ENCODE data around the gene SNRK. TPM values are rescaled to one million over a fixed set of nuclear protein-coding genes. Genes with fewer than 3 reads are reported as not detected.

The SNRK gene
- total and polyA plus RNA-seq, 2 of the 13 experiments (the other 11 are each of a cell fraction or from before 2014, with no cell fraction given) = 11.4 to 16.1 TPM

DNA sequence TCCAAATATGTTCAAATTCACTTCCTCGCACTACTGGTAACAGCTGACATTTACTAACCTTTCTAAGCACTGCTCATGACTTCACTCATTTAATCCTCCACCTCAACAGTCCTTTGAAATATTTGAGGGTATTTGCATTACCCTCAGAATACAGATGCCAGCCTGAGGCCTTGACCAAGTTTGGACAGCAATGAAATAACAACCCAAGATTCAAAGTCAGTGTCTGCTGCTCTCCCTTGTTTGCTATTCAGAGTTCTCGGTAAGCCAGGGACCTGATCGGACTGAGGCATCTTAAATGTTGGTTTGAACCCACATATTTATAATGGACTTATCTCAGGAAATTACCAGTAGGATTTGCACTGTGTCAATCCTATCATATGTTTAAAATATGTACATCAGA, 19.9 kb upstream of the SNRK start (continued):
- no peak for TF ChIP-seq NFKBIZ (CRISPR knock-in tag; IDR thresholded peaks at IDR 0.05)
- TF ChIP-seq FOXJ3 (CRISPR knock-in tag; IDR thresholded peaks at IDR 0.05; ENCODE audit: borderline replicate concordance) = no peak

DNA sequence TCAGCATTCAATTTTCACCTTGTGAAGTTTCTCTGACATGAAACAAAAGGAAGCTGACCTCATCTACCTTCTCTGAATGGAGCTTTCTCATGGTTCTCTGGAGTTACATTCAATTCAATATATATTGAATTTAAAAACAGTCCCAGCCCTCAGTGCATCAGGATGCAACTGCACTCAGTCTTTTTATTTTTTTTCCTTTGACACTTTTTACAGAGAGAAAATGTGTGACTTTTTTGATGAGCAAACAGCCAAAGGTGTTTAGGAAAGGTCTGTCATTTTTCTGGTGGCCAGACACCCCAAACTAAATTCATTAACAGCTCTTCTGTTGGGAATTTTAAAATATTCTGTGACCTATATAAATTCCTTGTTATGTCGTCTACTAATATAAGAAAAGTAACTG, 19.3 kb upstream of the SNRK start:
- 0% methylated on average over 1 of the region's 1 CpG for WGBS (ENCODE audit: low lambda C conversion rate)
- no peaks in the 10 kb centered on the region for H4K20me1 ChIP-seq (ENCODE audit: insufficient read depth, low read length)
- ATAC-seq (no peak), DNase-seq (ENCODE audit: low spot score) (no peak), FAIRE-seq (no peak)
- no peak overlapping the region for H3K9ac ChIP-seq (ENCODE audit: insufficient read depth, low read depth, low read length)
- H3K27ac ChIP-seq (ENCODE audit: extremely low read length, insufficient read depth, low read length) = no peak overlapping the region
- no peak for TF ChIP-seq ZNF878 (CRISPR knock-in tag; IDR thresholded peaks at IDR 0.05)
- no peak for TF ChIP-seq SPEN (CRISPR knock-in tag; IDR thresholded peaks at IDR 0.05; ENCODE audit: low read depth)
- TF ChIP-seq MBNL3 (CRISPR knock-in tag; conservative IDR thresholded peaks at IDR 0.05) = no peak
- TF ChIP-seq, protein P1, sequence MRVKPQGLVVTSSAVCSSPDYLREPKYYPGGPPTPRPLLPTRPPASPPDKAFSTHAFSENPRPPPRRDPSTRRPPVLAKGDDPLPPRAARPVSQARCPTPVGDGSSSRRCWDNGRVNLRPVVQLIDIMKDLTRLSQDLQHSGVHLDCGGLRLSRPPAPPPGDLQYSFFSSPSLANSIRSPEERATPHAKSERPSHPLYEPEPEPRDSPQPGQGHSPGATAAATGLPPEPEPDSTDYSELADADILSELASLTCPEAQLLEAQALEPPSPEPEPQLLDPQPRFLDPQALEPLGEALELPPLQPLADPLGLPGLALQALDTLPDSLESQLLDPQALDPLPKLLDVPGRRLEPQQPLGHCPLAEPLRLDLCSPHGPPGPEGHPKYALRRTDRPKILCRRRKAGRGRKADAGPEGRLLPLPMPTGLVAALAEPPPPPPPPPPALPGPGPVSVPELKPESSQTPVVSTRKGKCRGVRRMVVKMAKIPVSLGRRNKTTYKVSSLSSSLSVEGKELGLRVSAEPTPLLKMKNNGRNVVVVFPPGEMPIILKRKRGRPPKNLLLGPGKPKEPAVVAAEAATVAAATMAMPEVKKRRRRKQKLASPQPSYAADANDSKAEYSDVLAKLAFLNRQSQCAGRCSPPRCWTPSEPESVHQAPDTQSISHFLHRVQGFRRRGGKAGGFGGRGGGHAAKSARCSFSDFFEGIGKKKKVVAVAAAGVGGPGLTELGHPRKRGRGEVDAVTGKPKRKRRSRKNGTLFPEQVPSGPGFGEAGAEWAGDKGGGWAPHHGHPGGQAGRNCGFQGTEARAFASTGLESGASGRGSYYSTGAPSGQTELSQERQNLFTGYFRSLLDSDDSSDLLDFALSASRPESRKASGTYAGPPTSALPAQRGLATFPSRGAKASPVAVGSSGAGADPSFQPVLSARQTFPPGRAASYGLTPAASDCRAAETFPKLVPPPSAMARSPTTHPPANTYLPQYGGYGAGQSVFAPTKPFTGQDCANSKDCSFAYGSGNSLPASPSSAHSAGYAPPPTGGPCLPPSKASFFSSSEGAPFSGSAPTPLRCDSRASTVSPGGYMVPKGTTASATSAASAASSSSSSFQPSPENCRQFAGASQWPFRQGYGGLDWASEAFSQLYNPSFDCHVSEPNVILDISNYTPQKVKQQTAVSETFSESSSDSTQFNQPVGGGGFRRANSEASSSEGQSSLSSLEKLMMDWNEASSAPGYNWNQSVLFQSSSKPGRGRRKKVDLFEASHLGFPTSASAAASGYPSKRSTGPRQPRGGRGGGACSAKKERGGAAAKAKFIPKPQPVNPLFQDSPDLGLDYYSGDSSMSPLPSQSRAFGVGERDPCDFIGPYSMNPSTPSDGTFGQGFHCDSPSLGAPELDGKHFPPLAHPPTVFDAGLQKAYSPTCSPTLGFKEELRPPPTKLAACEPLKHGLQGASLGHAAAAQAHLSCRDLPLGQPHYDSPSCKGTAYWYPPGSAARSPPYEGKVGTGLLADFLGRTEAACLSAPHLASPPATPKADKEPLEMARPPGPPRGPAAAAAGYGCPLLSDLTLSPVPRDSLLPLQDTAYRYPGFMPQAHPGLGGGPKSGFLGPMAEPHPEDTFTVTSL (CRISPR knock-in tag; IDR thresholded peaks at IDR 0.05; ENCODE audit: borderline replicate concordance) = no peak
- no peak for TF ChIP-seq ZNF782 (CRISPR knock-in tag; IDR thresholded peaks at IDR 0.05; ENCODE audit: borderline replicate concordance)
- ChIA-PET CTCF (ENCODE audit: low intra/inter-chr PET ratio, low total read pairs) (no interaction called here), POLR2A (no interaction called here)
- intact Hi-C loops (cut with micrococcal nuclease; ENCODE audit: unreplicated experiment) (no loop called here), in situ Hi-C loops (cut with HindIII; ENCODE audit: extremely low pct_ligation_motif_present, low pct_unique_long_range_greater_than_20kb) (no loop called here)
- no TSS peak for BruUV-seq (replicated peaks)
- H3K9me3 ChIP-seq (ENCODE audit: low read length) = no peaks in the 10 kb centered on the region
- no peaks in the 10 kb centered on the region for H3K36me3 ChIP-seq (replicated peaks in 1 of 2; ENCODE audit: control insufficient read depth in 1 of 2, insufficient read depth in 2 of 2, low read length in 2 of 2)
- no peaks in the 10 kb centered on the region for H3K79me2 ChIP-seq (ENCODE audit: insufficient read depth, low read length)
- no peaks in the 10 kb centered on the region for H3K4me1 ChIP-seq (ENCODE audit: insufficient read depth, low read length)
- no peak overlapping the region for H2AFZ ChIP-seq (ENCODE audit: low read length)
- H3K27me3 ChIP-seq (ENCODE audit: control insufficient read depth in 1 of 2, insufficient read depth in 2 of 2, low read length in 2 of 2) = peaks cover 0 to 6% of the 10 kb centered on the region in 2 experiments; a peak in 1 of 5 replicates
- H3K4me2 ChIP-seq (ENCODE audit: low read depth, low read length) = no peak overlapping the region
- no peak overlapping the region for H3K4me3 ChIP-seq (replicated peaks in 1 of 3; ENCODE audit: insufficient read depth in 1 of 3, low read depth in 2 of 3, low read length in 3 of 3)

Data from HepG2 (cell line).